ENCODE results near the gene FCSK.

GRCh38 chr16:70511833-70512232, 57.4 kb downstream of the FCSK start:
- TF ChIP-seq, protein P1, sequence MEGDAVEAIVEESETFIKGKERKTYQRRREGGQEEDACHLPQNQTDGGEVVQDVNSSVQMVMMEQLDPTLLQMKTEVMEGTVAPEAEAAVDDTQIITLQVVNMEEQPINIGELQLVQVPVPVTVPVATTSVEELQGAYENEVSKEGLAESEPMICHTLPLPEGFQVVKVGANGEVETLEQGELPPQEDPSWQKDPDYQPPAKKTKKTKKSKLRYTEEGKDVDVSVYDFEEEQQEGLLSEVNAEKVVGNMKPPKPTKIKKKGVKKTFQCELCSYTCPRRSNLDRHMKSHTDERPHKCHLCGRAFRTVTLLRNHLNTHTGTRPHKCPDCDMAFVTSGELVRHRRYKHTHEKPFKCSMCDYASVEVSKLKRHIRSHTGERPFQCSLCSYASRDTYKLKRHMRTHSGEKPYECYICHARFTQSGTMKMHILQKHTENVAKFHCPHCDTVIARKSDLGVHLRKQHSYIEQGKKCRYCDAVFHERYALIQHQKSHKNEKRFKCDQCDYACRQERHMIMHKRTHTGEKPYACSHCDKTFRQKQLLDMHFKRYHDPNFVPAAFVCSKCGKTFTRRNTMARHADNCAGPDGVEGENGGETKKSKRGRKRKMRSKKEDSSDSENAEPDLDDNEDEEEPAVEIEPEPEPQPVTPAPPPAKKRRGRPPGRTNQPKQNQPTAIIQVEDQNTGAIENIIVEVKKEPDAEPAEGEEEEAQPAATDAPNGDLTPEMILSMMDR (IDR thresholded peaks at IDR 0.05; ENCODE audit: insufficient read depth, low read depth, low read length), result no peak
- no peak for TF ChIP-seq EZH2 (IDR thresholded peaks at IDR 0.05; ENCODE audit: insufficient read depth, low read length)
